NCI-H446 treated with DMSO at 0.1 percent for 48 hours (cell line): Measurements from ENCODE around the gene SYTL2.
"Not testable (repeated sequence)": the region's sequence is repeated elsewhere in the genome, so short reads cannot be mapped to it uniquely, and the experiment has no call there.

Experiments
- DNase-seq: peaks from one replicate; lab custom pipeline; 2025; lab: John Stamatoyannopoulos, UW

SYTL2 gene

GRCh38 chr11:85682330-85683305 lies 128.3 kb downstream of the SYTL2 start:
- peak; percentile 25 for DNase-seq

- DNase-seq, result no peak
Observed at GRCh38 chr11:85680897-85681296, 130.0 kb downstream of the SYTL2 start.

GRCh38 chr11:85679576-85679975 lies 131.4 kb downstream of the SYTL2 start:
- no peak for DNase-seq

GRCh38 chr11:85673393-85673792 lies 137.5 kb downstream of the SYTL2 start:
- DNase-seq, result no peak

GRCh38 chr11:85672105-85672902 lies 138.6 kb downstream of the SYTL2 start:
- no peak for DNase-seq

GRCh38 chr11:85670949-85671663 lies 139.8 kb downstream of the SYTL2 start:
- not testable (repeated sequence) for DNase-seq

GRCh38 chr11:85668157-85668556 lies 142.8 kb downstream of the SYTL2 start:
- DNase-seq, result no peak

- DNase-seq, result no peak
Observed at GRCh38 chr11:85666687-85667086, 144.3 kb downstream of the SYTL2 start.

- no peak for DNase-seq
Observed at GRCh38 chr11:85665733-85666132, 145.2 kb downstream of the SYTL2 start.

- DNase-seq, result peak; percentile 93
Observed at GRCh38 chr11:85664615-85665481, 146.1 kb downstream of the SYTL2 start, which contains the start of gene CREBZF. Gene CREBZF (minus strand): TSS chr11:85665129. CDS start chr11:85664875, 254 bp downstream.

- DNase-seq, result no peak
Observed at GRCh38 chr11:85663753-85664614, 147.0 kb downstream of the SYTL2 start.

GRCh38 chr11:85663080-85663752 lies 147.7 kb downstream of the SYTL2 start:
- DNase-seq, result no peak

GRCh38 chr11:85661972-85662664 lies 148.8 kb downstream of the SYTL2 start:
- DNase-seq, result no peak

GRCh38 chr11:85658180-85658579 lies 152.8 kb downstream of the SYTL2 start:
- DNase-seq, result no peak

GRCh38 chr11:85656777-85657176 lies 154.2 kb downstream of the SYTL2 start:
- DNase-seq, result no peak

GRCh38 chr11:85654343-85654742 lies 156.6 kb downstream of the SYTL2 start:
- not testable (repeated sequence) for DNase-seq

GRCh38 chr11:85652786-85653447 lies 158.0 kb downstream of the SYTL2 start:
- DNase-seq, result no peak

GRCh38 chr11:85651118-85651517 lies 159.8 kb downstream of the SYTL2 start:
- DNase-seq, result no peak
